GM12878 (cell line): ENCODE results near the gene FRAS1. TPM values are rescaled to one million over a fixed set of nuclear protein-coding genes. Genes with fewer than 3 reads are reported as not detected.

Experiments used
- ATAC-seq: fragments of 200-7000 bp; cut with Tn5 transposase; 3 replicates; pipeline ENCODE4 v1.9.1; 2020; ENCODE audit warnings: mild to moderate bottlenecking, moderate library complexity
- BruUV-seq: library from RNA; stranded (reverse); fragments of 400-500 nt; replicated peaks from 2 replicates; lab custom pipeline; 2021; lab: Mats Ljungman, UMichigan
- CTCF ChIA-PET: fragments of 300-600 bp; sonication (Branson Sonifier 250); formaldehyde crosslinking; extraction: SDS; loops from one replicate; lab custom pipeline; 2021; ENCODE audit warnings: inconsistent platforms; lab: Yijun Ruan, JAX
- POLR2A ChIA-PET: fragments of 350-600 bp; formaldehyde crosslinking; extraction: SDS; loops from one replicate; lab custom pipeline; 2021; ENCODE audit warnings: inconsistent platforms; lab: Charles Lee
- RAD21 ChIA-PET: fragments of 300-600 bp; sonication (Branson Sonifier 250); formaldehyde crosslinking; loops from one replicate; lab custom pipeline; 2023; ENCODE audit warnings: antibody characterized with exemption; ENCODE audit not compliant: unreplicated experiment; lab: Charles Lee
- SMC1A ChIA-PET: fragments of 300-600 bp; sonication (Branson Sonifier 250); formaldehyde crosslinking; loops from one replicate; lab custom pipeline; 2023; ENCODE audit not compliant: unreplicated experiment, uncharacterized antibody; lab: Charles Lee
- DNase-seq: peaks from one replicate; pipeline ENCODE4 v3.0.0-alpha.2; 2011; ENCODE audit warnings: low read depth, low spot score
- FAIRE-seq: peaks from 3 replicates; lab custom pipeline; 2011; peaks lifted over from hg19 to GRCh38; lab: Jason Lieb, UNC
- H2AFZ ChIP-seq: 2 replicates; pipeline ENCODE4 v1.6.0; 2011; ENCODE audit warnings: low read depth, low read length, control low read depth; ENCODE audit not compliant: control insufficient read depth
- H3K27ac ChIP-seq: 2 replicates; pipeline ENCODE4 v1.5.1; 2011; ENCODE audit warnings: control low read depth; ENCODE audit not compliant: control insufficient read depth, insufficient read depth
- H3K27me3 ChIP-seq, 2 experiments: replicated peaks in 1 of 2; 2 replicates each; pipeline versions ENCODE4 v1.6.0 to v1.6.1; 2011; ENCODE audit warnings: low read length in 1 of 2; ENCODE audit not compliant: control insufficient read depth in 2 of 2, insufficient read depth in 2 of 2
- H3K36me3 ChIP-seq, 2 experiments: 2 replicates each; pipeline ENCODE4 v1.5.1; 2011; ENCODE audit warnings: low read length in 1 of 2; ENCODE audit not compliant: control insufficient read depth in 2 of 2, insufficient read depth in 2 of 2
- H3K4me1 ChIP-seq: 2 replicates; pipeline ENCODE4 v1.6.1; 2011; ENCODE audit warnings: mild to moderate bottlenecking, low read length, moderate library complexity, mixed read lengths; ENCODE audit not compliant: control insufficient read depth, insufficient read depth
- H3K4me2 ChIP-seq: 2 replicates; pipeline ENCODE4 v1.6.0; 2011; ENCODE audit warnings: control low read depth; ENCODE audit not compliant: control insufficient read depth, insufficient read depth
- H3K4me3 ChIP-seq: fragments of 200-600 bp; sonication (generic); 2 replicates; pipeline ENCODE4 v1.5.1; 2016
- H3K79me2 ChIP-seq: 2 replicates; pipeline ENCODE4 v1.6.0; 2011; ENCODE audit warnings: low read length; ENCODE audit not compliant: control insufficient read depth, insufficient read depth
- H3K9ac ChIP-seq: 2 replicates; pipeline ENCODE4 v1.8.0; 2011; ENCODE audit warnings: low read length, control low read depth, mixed read lengths; ENCODE audit not compliant: control insufficient read depth, insufficient read depth
- H3K9me3 ChIP-seq: replicated peaks from 3 replicates; pipeline ENCODE4 v1.5.1; 2011; ENCODE audit warnings: mild to moderate bottlenecking, low read length; ENCODE audit not compliant: control insufficient read depth, insufficient read depth
- H4K20me1 ChIP-seq: 2 replicates; pipeline ENCODE4 v1.6.0; 2011; ENCODE audit not compliant: control insufficient read depth, insufficient read depth
- ATF3 ChIP-seq: IDR thresholded peaks from 2 replicates; pipeline ENCODE4 v1.6.1; 2011; ENCODE audit warnings: low read depth, mild to moderate bottlenecking, low read length, moderate library complexity, borderline replicate concordance; ENCODE audit errors: extremely low read depth
- BCL11A ChIP-seq: IDR thresholded peaks from 2 replicates; pipeline ENCODE4 v1.6.1; 2011; ENCODE audit warnings: low read depth, low read length
- CBX5 ChIP-seq: sonication (generic); IDR thresholded peaks from 2 replicates; pipeline ENCODE4 v1.6.1; 2016; ENCODE audit warnings: low read depth, moderate library complexity, mild to moderate bottlenecking, inconsistent platforms
- CEBPB ChIP-seq, 2 experiments: fragments of 150-350 bp in 1 of 2; IDR thresholded peaks; 2 replicates each; pipeline ENCODE4 v1.6.1; 2012 to 2014; ENCODE audit warnings: low read depth in 2 of 2, low read length in 2 of 2, borderline replicate concordance in 1 of 2, inconsistent platforms in 1 of 2
- HCFC1 ChIP-seq: fragments of 150-350 bp; IDR thresholded peaks from 2 replicates; pipeline ENCODE4 v1.6.1; 2014; ENCODE audit warnings: low read length
- IRF4 ChIP-seq: IDR thresholded peaks from 2 replicates; pipeline ENCODE4 v1.6.1; 2011; ENCODE audit warnings: low read depth, low read length
- NFIC ChIP-seq: IDR thresholded peaks from 2 replicates; pipeline ENCODE4 v1.6.1; 2012; ENCODE audit warnings: low read depth, mild to moderate bottlenecking, inconsistent platforms, low read length, moderate library complexity
- NR2C1 ChIP-seq: fragments of 450-650 bp; IDR thresholded peaks from 2 replicates; pipeline ENCODE4 v1.6.1; 2017; ENCODE audit warnings: antibody characterized with exemption, mild to moderate bottlenecking, moderate library complexity
- PML ChIP-seq: IDR thresholded peaks from 2 replicates; pipeline ENCODE4 v1.6.1; 2012; ENCODE audit warnings: low read length, inconsistent platforms
- SIN3A ChIP-seq: IDR thresholded peaks from 2 replicates; pipeline ENCODE4 v1.6.1; 2012; ENCODE audit warnings: low read depth, low read length, improper control_type of control experiment
- SRF ChIP-seq, 2 experiments: IDR thresholded peaks; 2 replicates each; pipeline ENCODE4 v1.6.1; 2011; ENCODE audit warnings: low read depth in 2 of 2, low read length in 2 of 2, mild to moderate bottlenecking in 1 of 2, moderate library complexity in 1 of 2
- SUPT20H ChIP-seq: IDR thresholded peaks from 2 replicates; pipeline ENCODE4 v1.6.1; 2011; ENCODE audit warnings: low read depth, mild to moderate bottlenecking, low read length, moderate library complexity, borderline replicate concordance; ENCODE audit not compliant: control insufficient read depth
- TARDBP ChIP-seq: IDR thresholded peaks from 2 replicates; pipeline ENCODE4 v1.6.1; 2016; ENCODE audit warnings: borderline replicate concordance
- TCF3 ChIP-seq: IDR thresholded peaks from 2 replicates; pipeline ENCODE4 v1.6.1; 2012; ENCODE audit warnings: low read depth, mild to moderate bottlenecking, low read length, borderline replicate concordance; ENCODE audit not compliant: insufficient read depth
- ZBED1 ChIP-seq: IDR thresholded peaks from 2 replicates; pipeline ENCODE4 v1.6.1; 2016; ENCODE audit warnings: borderline replicate concordance
- ZSCAN29 ChIP-seq: fragments of 450-650 bp; IDR thresholded peaks from 2 replicates; pipeline ENCODE4 v1.6.1; 2017; ENCODE audit warnings: mild to moderate bottlenecking, moderate library complexity
- WGBS: methylation state at CpG from one replicate; pipeline ENCODE4 v1.1.6; 2016; ENCODE audit warnings: low lambda C conversion rate; ENCODE audit not compliant: insufficient replicate concordance, insufficient coverage; ENCODE audit errors: missing lambda C conversion rate; 5-methylcytosine and 5-hydroxymethylcytosine counted together
- in situ Hi-C: fragments of 300-500 bp; cut with MboI; formaldehyde crosslinking; loops from 9 replicates; pipeline ENCODE4 v1.14.3; 2018; ENCODE audit warnings: mixed read lengths
- intact Hi-C: fragments of 100-400 bp; cut with micrococcal nuclease; formaldehyde crosslinking; loops from one replicate; pipeline ENCODE4 v1.14.2; 2022; ENCODE audit not compliant: unreplicated experiment
- polyA plus RNA-seq, 11 experiments: library from polyadenylated mRNA; depleted of rRNA in 4 of 11; unstranded in 6 of 11; stranded (reverse) in 5 of 11; fragments of >200 nt; fragmentation: Nextera tagmentation in 4 of 11; fragmentation: Illumina TruSeq in 1 of 11; extraction: Ambion mirVana in 4 of 11; extraction: Trizol in 1 of 11; gene quantifications; 1 replicate in 1 of 11; 2 replicates in 10 of 11; pipeline versions ENCODE4 v1.2.1 to v1.2.3, GENCODE V29; 2011 to 2016; ENCODE audit warnings: inconsistent platforms in 2 of 11, missing spikeins in 2 of 11, low read depth in 1 of 11
- total RNA-seq, 4 experiments: library from RNA; depleted of rRNA in 3 of 4; stranded (reverse); fragments of >200 nt in 3 of 4; fragmentation: Illumina TruSeq in 1 of 4; extraction: Trizol in 1 of 4; gene quantifications; 2 replicates each; pipeline versions ENCODE4 v1.2.1 to v1.2.3, GENCODE V29; 2013 to 2021

The FRAS1 gene
- total and polyA plus RNA-seq, 10 of the 15 experiments (the other 5 are each of a cell fraction or from before 2014, with no cell fraction given): 0.08 to 11.7 (median 0.20) TPM

DNA sequence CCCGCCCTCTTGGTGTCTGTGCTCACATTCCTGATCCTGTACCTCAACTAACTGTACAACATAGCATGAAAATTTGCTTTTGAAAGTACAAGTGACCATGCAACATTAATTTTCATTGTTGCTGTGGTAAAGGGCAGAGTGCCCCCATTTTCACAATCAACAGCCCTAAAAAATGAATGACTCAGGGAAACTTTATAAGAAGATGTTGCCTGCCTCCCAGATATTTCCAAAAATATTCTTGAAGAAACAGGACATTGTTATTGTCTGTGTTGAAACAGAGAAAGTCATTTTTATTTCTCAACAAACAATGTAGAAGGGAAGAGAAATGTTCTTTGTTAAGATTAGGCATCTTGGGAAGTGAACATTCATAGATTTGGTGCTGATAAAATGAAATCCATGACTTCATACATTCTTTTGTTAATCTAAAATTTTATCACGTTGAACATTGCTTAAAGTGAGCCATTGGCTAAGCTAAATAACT is 380.5 kb downstream of the FRAS1 start:
- WGBS: 16% methylated on average over 2 of the region's 2 CpGs
- no TSS peak for BruUV-seq
- H2AFZ ChIP-seq: no peak overlapping the region
- no peaks in the 10 kb centered on the region for H3K9me3 ChIP-seq
- ChIA-PET SMC1A (interaction anchor here (0.6 to 2.0 kb wide), 5 partner anchors 11 to 143 kb away, joined by 3 to 6 read pairs (median 4); no protein-coding TSS in a partner anchor), POLR2A (interaction anchor here (1.7 kb wide), 1 partner anchor 11 kb away, joined by 4 read pairs; no protein-coding TSS in a partner anchor)
- H3K36me3 ChIP-seq: no peaks in the 10 kb centered on the region
- no peak overlapping the region for H3K9ac ChIP-seq
- TF ChIP-seq TCF3 (no peak), NR2C1 (no peak), ZBED1 (no peak), SUPT20H (no peak), CBX5 (no peak), TARDBP (no peak), ATF3 (no peak), CEBPB (IDR thresholded peaks at IDR 0.05; ENCODE audit: borderline replicate concordance in 1 of 2, low read depth in 2 of 2, low read length in 2 of 2) (no peak), NFIC (no peak), SIN3A (no peak), HCFC1 (no peak), IRF4 (no peak), BCL11A (no peak), SRF (IDR thresholded peaks at IDR 0.05; ENCODE audit: low read depth in 2 of 2, low read length in 2 of 2) (no peak), PML (no peak), ZSCAN29 (no peak)
- TF ChIP-seq, all 136 proteins: peak for 0
- Histone ChIP-seq H3K79me2 (no peaks in the 10 kb centered on the region), H3K4me3 (no peak overlapping the region), H4K20me1 (no peaks in the 10 kb centered on the region), H3K27ac (no peak overlapping the region), H3K27me3 (no peaks in the 10 kb centered on the region), H3K4me1 (no peaks in the 10 kb centered on the region), H3K4me2 (no peak overlapping the region)
- no peak for FAIRE-seq
- intact Hi-C loops (no loop called here), in situ Hi-C loops (no loop called here)
- RAD21 ChIA-PET: interaction anchor here (0.5 kb wide), 1 partner anchor 378 kb away, joined by 4 read pairs; no protein-coding TSS in a partner anchor
- CTCF ChIA-PET: interaction anchor here (1.0 to 1.6 kb wide), 3 partner anchors 11 to 20 kb away, joined by 4 to 5 read pairs (median 4); no protein-coding TSS in a partner anchor
- no peak for DNase-seq
- ATAC-seq: no peak
